GM12878 (cell line): ENCODE measurements around the gene FFAR1. TPM values are rescaled to one million over a fixed set of nuclear protein-coding genes. Genes with fewer than 3 reads are reported as not detected.

Experiments used
- BHLHE40 ChIP-seq, 2 experiments: fragments of 450-650 bp in 1 of 2; IDR thresholded peaks; 2 replicates each; pipeline ENCODE4 v1.6.1; 2011 to 2017; ENCODE audit warnings: low read depth in 2 of 2, borderline replicate concordance in 1 of 2, improper control_type of control experiment in 1 of 2, low read length in 1 of 2, mild to moderate bottlenecking in 1 of 2
- SPI1 ChIP-seq: IDR thresholded peaks from 2 replicates; pipeline ENCODE4 v1.6.1; 2011; ENCODE audit warnings: low read depth, mild to moderate bottlenecking, low read length, moderate library complexity, borderline replicate concordance; ENCODE audit not compliant: insufficient read depth
- polyA plus RNA-seq, 11 experiments: library from polyadenylated mRNA; depleted of rRNA in 4 of 11; unstranded in 6 of 11; stranded (reverse) in 5 of 11; fragments of >200 nt; fragmentation: Nextera tagmentation in 4 of 11; fragmentation: Illumina TruSeq in 1 of 11; extraction: Ambion mirVana in 4 of 11; extraction: Trizol in 1 of 11; gene quantifications; 1 replicate in 1 of 11; 2 replicates in 10 of 11; pipeline versions ENCODE4 v1.2.1 to v1.2.3, GENCODE V29; 2011 to 2016; ENCODE audit warnings: inconsistent platforms in 2 of 11, missing spikeins in 2 of 11, low read depth in 1 of 11
- total RNA-seq, 4 experiments: library from RNA; depleted of rRNA in 3 of 4; stranded (reverse); fragments of >200 nt in 3 of 4; fragmentation: Illumina TruSeq in 1 of 4; extraction: Trizol in 1 of 4; gene quantifications; 2 replicates each; pipeline versions ENCODE4 v1.2.1 to v1.2.3, GENCODE V29; 2013 to 2021
- TF ChIP-seq, protein P1 (sequence below): fragments of 450-650 bp; formaldehyde crosslinking; IDR thresholded peaks from 2 replicates; pipeline ENCODE4 v1.4.0; 2020; ENCODE audit warnings: mild to moderate bottlenecking, moderate library complexity
- TF ChIP-seq, protein P2 (sequence below): fragments of 450-650 bp; IDR thresholded peaks from 2 replicates; pipeline ENCODE4 v1.6.1; 2017; ENCODE audit warnings: borderline replicate concordance
- TF ChIP-seq, protein P3 (sequence below): fragments of 450-650 bp; IDR thresholded peaks from 2 replicates; pipeline ENCODE4 v1.6.1; 2017; ENCODE audit warnings: mild to moderate bottlenecking

Gene FFAR1
- total and polyA plus RNA-seq, 10 of the 15 experiments (the other 5 are each of a cell fraction or from before 2014, with no cell fraction given) = 0.05 to 0.62 (median 0.14) TPM; not detected in 2

DNA sequence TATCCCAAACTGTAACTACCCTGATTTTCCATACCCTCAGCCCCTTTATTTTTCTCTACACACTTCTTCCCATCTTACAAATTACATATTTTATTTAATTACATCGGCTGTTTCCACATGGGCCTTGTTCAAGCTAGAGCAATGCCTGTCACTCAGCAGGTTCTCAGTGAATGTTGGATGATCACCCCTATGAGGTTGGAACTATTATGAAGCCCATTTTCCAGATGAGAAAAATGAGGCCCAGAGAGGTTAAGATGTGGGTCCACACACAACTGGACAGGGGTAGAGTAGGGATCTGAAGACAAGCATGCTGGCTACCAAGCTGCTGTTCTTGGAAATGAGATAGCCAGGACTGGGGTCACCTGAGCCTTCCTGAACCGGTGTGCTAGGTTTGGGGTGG lies 45.7 kb upstream of the FFAR1 start (continued):
- TF ChIP-seq, protein P1, sequence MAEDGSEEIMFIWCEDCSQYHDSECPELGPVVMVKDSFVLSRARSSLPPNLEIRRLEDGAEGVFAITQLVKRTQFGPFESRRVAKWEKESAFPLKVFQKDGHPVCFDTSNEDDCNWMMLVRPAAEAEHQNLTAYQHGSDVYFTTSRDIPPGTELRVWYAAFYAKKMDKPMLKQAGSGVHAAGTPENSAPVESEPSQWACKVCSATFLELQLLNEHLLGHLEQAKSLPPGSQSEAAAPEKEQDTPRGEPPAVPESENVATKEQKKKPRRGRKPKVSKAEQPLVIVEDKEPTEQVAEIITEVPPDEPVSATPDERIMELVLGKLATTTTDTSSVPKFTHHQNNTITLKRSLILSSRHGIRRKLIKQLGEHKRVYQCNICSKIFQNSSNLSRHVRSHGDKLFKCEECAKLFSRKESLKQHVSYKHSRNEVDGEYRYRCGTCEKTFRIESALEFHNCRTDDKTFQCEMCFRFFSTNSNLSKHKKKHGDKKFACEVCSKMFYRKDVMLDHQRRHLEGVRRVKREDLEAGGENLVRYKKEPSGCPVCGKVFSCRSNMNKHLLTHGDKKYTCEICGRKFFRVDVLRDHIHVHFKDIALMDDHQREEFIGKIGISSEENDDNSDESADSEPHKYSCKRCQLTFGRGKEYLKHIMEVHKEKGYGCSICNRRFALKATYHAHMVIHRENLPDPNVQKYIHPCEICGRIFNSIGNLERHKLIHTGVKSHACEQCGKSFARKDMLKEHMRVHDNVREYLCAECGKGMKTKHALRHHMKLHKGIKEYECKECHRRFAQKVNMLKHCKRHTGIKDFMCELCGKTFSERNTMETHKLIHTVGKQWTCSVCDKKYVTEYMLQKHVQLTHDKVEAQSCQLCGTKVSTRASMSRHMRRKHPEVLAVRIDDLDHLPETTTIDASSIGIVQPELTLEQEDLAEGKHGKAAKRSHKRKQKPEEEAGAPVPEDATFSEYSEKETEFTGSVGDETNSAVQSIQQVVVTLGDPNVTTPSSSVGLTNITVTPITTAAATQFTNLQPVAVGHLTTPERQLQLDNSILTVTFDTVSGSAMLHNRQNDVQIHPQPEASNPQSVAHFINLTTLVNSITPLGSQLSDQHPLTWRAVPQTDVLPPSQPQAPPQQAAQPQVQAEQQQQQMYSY = no peak
- TF ChIP-seq SPI1 (no peak), BHLHE40 (IDR thresholded peaks at IDR 0.05; ENCODE audit: borderline replicate concordance in 1 of 2, low read depth in 2 of 2, low read length in 1 of 2) (no peak)
- TF ChIP-seq, protein P2, sequence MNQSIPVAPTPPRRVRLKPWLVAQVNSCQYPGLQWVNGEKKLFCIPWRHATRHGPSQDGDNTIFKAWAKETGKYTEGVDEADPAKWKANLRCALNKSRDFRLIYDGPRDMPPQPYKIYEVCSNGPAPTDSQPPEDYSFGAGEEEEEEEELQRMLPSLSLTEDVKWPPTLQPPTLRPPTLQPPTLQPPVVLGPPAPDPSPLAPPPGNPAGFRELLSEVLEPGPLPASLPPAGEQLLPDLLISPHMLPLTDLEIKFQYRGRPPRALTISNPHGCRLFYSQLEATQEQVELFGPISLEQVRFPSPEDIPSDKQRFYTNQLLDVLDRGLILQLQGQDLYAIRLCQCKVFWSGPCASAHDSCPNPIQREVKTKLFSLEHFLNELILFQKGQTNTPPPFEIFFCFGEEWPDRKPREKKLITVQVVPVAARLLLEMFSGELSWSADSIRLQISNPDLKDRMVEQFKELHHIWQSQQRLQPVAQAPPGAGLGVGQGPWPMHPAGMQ = no peak
- TF ChIP-seq, protein P3, sequence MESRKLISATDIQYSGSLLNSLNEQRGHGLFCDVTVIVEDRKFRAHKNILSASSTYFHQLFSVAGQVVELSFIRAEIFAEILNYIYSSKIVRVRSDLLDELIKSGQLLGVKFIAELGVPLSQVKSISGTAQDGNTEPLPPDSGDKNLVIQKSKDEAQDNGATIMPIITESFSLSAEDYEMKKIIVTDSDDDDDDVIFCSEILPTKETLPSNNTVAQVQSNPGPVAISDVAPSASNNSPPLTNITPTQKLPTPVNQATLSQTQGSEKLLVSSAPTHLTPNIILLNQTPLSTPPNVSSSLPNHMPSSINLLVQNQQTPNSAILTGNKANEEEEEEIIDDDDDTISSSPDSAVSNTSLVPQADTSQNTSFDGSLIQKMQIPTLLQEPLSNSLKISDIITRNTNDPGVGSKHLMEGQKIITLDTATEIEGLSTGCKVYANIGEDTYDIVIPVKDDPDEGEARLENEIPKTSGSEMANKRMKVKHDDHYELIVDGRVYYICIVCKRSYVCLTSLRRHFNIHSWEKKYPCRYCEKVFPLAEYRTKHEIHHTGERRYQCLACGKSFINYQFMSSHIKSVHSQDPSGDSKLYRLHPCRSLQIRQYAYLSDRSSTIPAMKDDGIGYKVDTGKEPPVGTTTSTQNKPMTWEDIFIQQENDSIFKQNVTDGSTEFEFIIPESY = no peak
- TF ChIP-seq, all 136 proteins: peak for 0
